GM12892 (cell line): ENCODE measurements around the gene TMEM154.

Source experiments
- POLR2A ChIP-seq: IDR thresholded peaks from 2 replicates; pipeline ENCODE4 v1.6.1; 2011; ENCODE audit warnings: low read depth, low read length, control low read depth
- POLR2AphosphoS5 ChIP-seq: IDR thresholded peaks from 2 replicates; pipeline ENCODE4 v1.6.1; 2011; ENCODE audit warnings: low read depth, low read length, control low read depth
- TAF1 ChIP-seq: IDR thresholded peaks from 2 replicates; pipeline ENCODE4 v1.6.1; 2011; ENCODE audit warnings: low read depth, mild to moderate bottlenecking, control low read depth, low read length, borderline replicate concordance

DNA sequence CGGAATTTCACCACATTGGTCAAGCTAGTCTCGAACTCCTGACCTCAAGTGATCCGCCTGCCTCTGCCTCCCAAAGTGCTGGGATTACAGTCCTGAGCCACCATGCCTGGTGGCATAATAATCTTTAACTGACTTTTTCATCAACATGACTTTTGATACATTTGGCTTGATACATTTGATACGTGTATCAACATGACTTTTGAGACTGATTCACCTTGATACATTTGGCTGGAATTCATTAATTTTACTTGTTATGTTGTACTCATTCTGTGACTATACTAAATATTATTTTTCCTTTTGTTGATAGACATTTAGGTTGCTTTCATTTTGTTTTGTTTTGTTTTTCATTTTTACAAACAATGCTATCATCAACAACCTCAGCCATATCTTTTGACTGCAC, 6.3 kb downstream of the TMEM154 start:
- TF ChIP-seq POLR2AphosphoS5 (no peak), POLR2A (no peak), TAF1 (no peak)
